Mesenchymal stem cell (in vitro differentiated cells and primary cell): Measurements from ENCODE around the gene PRRX1.

Experiments used
- DNase-seq: peaks from one replicate; pipeline ENCODE4 v3.0.0-alpha.2; 2013
- H2AFZ ChIP-seq: one replicate; pipeline ENCODE4 v1.6.1; 2013; ENCODE audit warnings: low read depth, mild to moderate bottlenecking, control low read depth, inconsistent platforms, low read length, moderate library complexity
- H2AK5ac ChIP-seq: 2 replicates; pipeline ENCODE4 v1.6.1; 2013; ENCODE audit warnings: low read length, moderate library complexity, mild to moderate bottlenecking, inconsistent platforms; ENCODE audit not compliant: severe bottlenecking
- H2BK120ac ChIP-seq: one replicate; pipeline ENCODE4 v1.6.1; 2013; ENCODE audit warnings: low read depth, mild to moderate bottlenecking, inconsistent platforms, low read length, moderate library complexity
- H2BK12ac ChIP-seq, 2 experiments: one replicate each; pipeline ENCODE4 v1.6.1; 2013; ENCODE audit warnings: inconsistent platforms in 2 of 2, low read length in 2 of 2, mild to moderate bottlenecking in 2 of 2, moderate library complexity in 2 of 2, control low read depth in 1 of 2
- H2BK15ac ChIP-seq: one replicate; pipeline ENCODE4 v1.6.1; 2013; ENCODE audit warnings: mild to moderate bottlenecking, low read depth, inconsistent platforms; ENCODE audit not compliant: poor library complexity, severe bottlenecking
- H2BK5ac ChIP-seq: 2 replicates; pipeline ENCODE4 v1.6.1; 2013; ENCODE audit warnings: low read depth, mild to moderate bottlenecking, low read length, control low read depth, inconsistent platforms; ENCODE audit not compliant: poor library complexity, severe bottlenecking
- H3K14ac ChIP-seq, 2 experiments: one replicate each; pipeline ENCODE4 v1.6.1; 2013; ENCODE audit warnings: inconsistent platforms in 2 of 2, low read length in 2 of 2, control low read depth in 1 of 2, mild to moderate bottlenecking in 1 of 2, moderate library complexity in 1 of 2
- H3K18ac ChIP-seq, 2 experiments: one replicate each; pipeline ENCODE4 v1.6.1; 2013; ENCODE audit warnings: inconsistent platforms in 2 of 2, low read length in 2 of 2, control low read depth in 1 of 2, low read depth in 1 of 2, mild to moderate bottlenecking in 1 of 2
- H3K23ac ChIP-seq, 2 experiments: one replicate each; pipeline ENCODE4 v1.6.1; 2013; ENCODE audit warnings: inconsistent platforms in 2 of 2, low read length in 2 of 2, mild to moderate bottlenecking in 2 of 2, moderate library complexity in 2 of 2, control low read depth in 1 of 2
- H3K27ac ChIP-seq: 2 replicates; pipeline ENCODE4 v1.5.1; 2013; ENCODE audit warnings: mild to moderate bottlenecking, moderate library complexity, low read length, control low read depth, inconsistent platforms; ENCODE audit not compliant: poor library complexity, severe bottlenecking
- H3K27me3 ChIP-seq, 2 experiments: 2 replicates each; pipeline versions ENCODE4 v1.6.1 to v1.7.0; 2013; ENCODE audit warnings: low read length in 2 of 2, mild to moderate bottlenecking in 2 of 2, moderate library complexity in 2 of 2, control low read depth in 1 of 2, inconsistent platforms in 1 of 2; ENCODE audit not compliant: control insufficient read depth in 1 of 2, insufficient read depth in 1 of 2
- H3K36me3 ChIP-seq, 2 experiments: 2 replicates each; pipeline versions ENCODE4 v1.6.1 to v1.7.0; 2013; ENCODE audit warnings: low read length in 2 of 2, control low read depth in 1 of 2, inconsistent platforms in 1 of 2, low read depth in 1 of 2, mild to moderate bottlenecking in 1 of 2; ENCODE audit not compliant: insufficient read depth in 2 of 2, control insufficient read depth in 1 of 2
- H3K4ac ChIP-seq, 2 experiments: one replicate each; pipeline ENCODE4 v1.6.1; 2013; ENCODE audit warnings: inconsistent platforms in 2 of 2, low read length in 2 of 2, mild to moderate bottlenecking in 2 of 2, moderate library complexity in 2 of 2, control low read depth in 1 of 2, low read depth in 1 of 2
- H3K4me1 ChIP-seq: 2 replicates; pipeline ENCODE4 v1.6.1; 2013; ENCODE audit warnings: low read depth, low read length, control low read depth; ENCODE audit not compliant: control insufficient read depth, insufficient read depth
- H3K4me2 ChIP-seq: 2 replicates; pipeline ENCODE4 v1.6.1; 2013; ENCODE audit warnings: low read length, mild to moderate bottlenecking, inconsistent platforms; ENCODE audit not compliant: poor library complexity, severe bottlenecking
- H3K4me3 ChIP-seq, 2 experiments: 2 replicates each; pipeline versions ENCODE4 v1.5.1 to v1.7.0; 2013; ENCODE audit warnings: low read length in 2 of 2, mild to moderate bottlenecking in 2 of 2, control low read depth in 1 of 2, low read depth in 1 of 2; ENCODE audit not compliant: insufficient read depth in 1 of 2
- H3K79me1 ChIP-seq: replicated peaks from 2 replicates; pipeline ENCODE4 v1.6.1; 2013; ENCODE audit warnings: mild to moderate bottlenecking, control low read depth, low read length, inconsistent platforms; ENCODE audit not compliant: poor library complexity, severe bottlenecking
- H3K9ac ChIP-seq: 2 replicates; pipeline ENCODE4 v1.7.0; 2013; ENCODE audit warnings: mild to moderate bottlenecking, low read length, moderate library complexity
- H3K9me3 ChIP-seq: 2 replicates; pipeline ENCODE4 v1.7.0; 2013; ENCODE audit warnings: mild to moderate bottlenecking, low read length; ENCODE audit not compliant: control insufficient read depth
- H4K8ac ChIP-seq: one replicate; pipeline ENCODE4 v1.6.1; 2013; ENCODE audit warnings: inconsistent platforms, mild to moderate bottlenecking, low read length, moderate library complexity
- H4K91ac ChIP-seq: one replicate; pipeline ENCODE4 v1.6.1; 2013; ENCODE audit warnings: mild to moderate bottlenecking, low read length, inconsistent platforms
- WGBS: methylation state at CpG from one replicate; pipeline ENCODE4 v1.1.7; 2013; ENCODE audit warnings: mixed read lengths; 5-methylcytosine and 5-hydroxymethylcytosine counted together

Gene PRRX1

GRCh38 chr1:170674986-170675385 lies 11.1 kb downstream of the PRRX1 start:
- Histone ChIP-seq H2BK15ac (no peak overlapping the region), H3K14ac (no peak overlapping the region), H3K27me3 (peaks cover 0 to 20% of the 10 kb centered on the region in 2 experiments), H2BK5ac (no peak overlapping the region), H3K9me3 (no peaks in the 10 kb centered on the region), H2BK12ac (no peak overlapping the region), H3K79me1 (no peaks in the 10 kb centered on the region), H2BK120ac (no peak overlapping the region), H3K36me3 (peaks cover 0 to 90% of the 10 kb centered on the region in 2 experiments), H3K4me3 (peak overlapping the region in 1 of 2 experiments; percentile 83), H4K91ac (no peak overlapping the region), H3K18ac (no peak overlapping the region), H3K23ac (no peak overlapping the region), H3K4ac (no peak overlapping the region), H3K9ac (peak overlapping the region; percentile 98), H3K4me2 (no peak overlapping the region), H2AFZ (no peak overlapping the region), H2AK5ac (no peak overlapping the region), H4K8ac (no peak overlapping the region), H3K27ac (no peak overlapping the region), H3K4me1 (no peaks in the 10 kb centered on the region)
- no peak for DNase-seq
- 80% methylated on average over 1 of the region's 1 CpG for WGBS

DNA sequence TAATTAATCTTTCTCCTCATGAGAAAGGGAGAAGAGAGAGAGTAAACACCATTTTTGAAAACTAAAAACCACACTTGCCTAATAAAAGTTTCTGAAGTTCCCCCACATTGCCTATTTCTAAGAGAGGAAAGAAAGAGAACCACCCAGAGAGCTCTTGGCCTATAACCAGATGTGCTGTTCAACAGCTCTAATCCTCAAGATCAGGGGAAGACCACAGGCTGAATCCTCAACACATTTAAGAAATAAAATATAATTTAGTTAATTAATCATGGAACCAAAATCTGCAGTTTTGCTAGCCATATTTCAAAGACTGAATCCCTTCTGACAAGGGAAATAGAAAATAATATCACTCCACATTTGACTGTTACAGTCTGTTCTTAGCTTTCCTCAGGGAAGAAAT lies 11.9 kb downstream of the PRRX1 start:
- Histone ChIP-seq H3K27ac (no peak overlapping the region), H3K23ac (no peak overlapping the region), H2BK12ac (no peak overlapping the region), H3K4ac (no peak overlapping the region), H3K4me2 (no peak overlapping the region), H3K27me3 (peaks cover 0 to 11% of the 10 kb centered on the region in 2 experiments), H3K18ac (no peak overlapping the region), H2BK15ac (no peak overlapping the region), H3K4me3 (peak overlapping the region in 1 of 2 experiments; percentile 83), H2AFZ (no peak overlapping the region), H4K91ac (no peak overlapping the region), H4K8ac (no peak overlapping the region), H3K14ac (no peak overlapping the region), H3K36me3 (peaks cover 0 to 91% of the 10 kb centered on the region in 2 experiments), H3K9me3 (no peaks in the 10 kb centered on the region), H3K9ac (peak overlapping the region; percentile 98), H2BK120ac (no peak overlapping the region), H2AK5ac (no peak overlapping the region), H2BK5ac (no peak overlapping the region), H3K4me1 (no peaks in the 10 kb centered on the region), H3K79me1 (no peaks in the 10 kb centered on the region)
- DNase-seq = no peak

DNA sequence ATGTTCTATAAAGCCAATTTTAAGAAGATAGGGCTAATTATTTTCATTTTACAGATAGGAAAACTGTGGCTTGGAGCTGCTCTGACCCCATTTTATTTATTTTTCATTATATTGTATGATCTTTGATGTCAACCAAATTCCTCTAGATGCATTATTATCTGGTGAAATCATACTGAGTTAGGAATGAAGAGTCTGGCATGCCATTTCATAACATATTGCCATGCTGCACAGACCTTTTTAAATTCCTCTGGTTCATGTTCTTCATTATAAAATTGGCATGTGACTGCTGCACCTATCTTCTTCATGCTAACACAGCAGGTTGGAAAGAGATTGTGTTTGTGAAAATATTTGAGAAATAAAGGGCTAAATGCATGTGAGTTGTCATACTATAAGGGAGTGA lies 12.7 kb downstream of the PRRX1 start:
- H3K27ac ChIP-seq = no peak overlapping the region
- no peak overlapping the region for H3K23ac ChIP-seq
- peak overlapping the region; percentile 98 for H3K9ac ChIP-seq
- H3K4me2 ChIP-seq = no peak overlapping the region
- DNase-seq = no peak
- peaks cover 0 to 91% of the 10 kb centered on the region in 2 experiments for H3K36me3 ChIP-seq
- H3K79me1 ChIP-seq = no peaks in the 10 kb centered on the region
- H3K14ac ChIP-seq = no peak overlapping the region
- no peak overlapping the region for H2BK120ac ChIP-seq
- no peak overlapping the region for H2BK15ac ChIP-seq
- no peak overlapping the region for H4K91ac ChIP-seq
- H3K27me3 ChIP-seq = peaks cover 0 to 4% of the 10 kb centered on the region in 2 experiments
- no peak overlapping the region for H3K4ac ChIP-seq
- H2BK12ac ChIP-seq = no peak overlapping the region
- H2AFZ ChIP-seq = no peak overlapping the region
- H2BK5ac ChIP-seq = no peak overlapping the region
- no peaks in the 10 kb centered on the region for H3K9me3 ChIP-seq
- no peak overlapping the region for H3K18ac ChIP-seq
- H3K4me3 ChIP-seq = peak overlapping the region in 1 of 2 experiments; percentile 83
- H4K8ac ChIP-seq = no peak overlapping the region
- H2AK5ac ChIP-seq = no peak overlapping the region
- H3K4me1 ChIP-seq = no peaks in the 10 kb centered on the region

- Histone ChIP-seq H3K4me2 (no peak overlapping the region), H3K4ac (no peak overlapping the region), H4K91ac (no peak overlapping the region), H3K4me3 (peak overlapping the region in 1 of 2 experiments; percentile 45), H2BK12ac (no peak overlapping the region), H3K9me3 (no peaks in the 10 kb centered on the region), H2BK120ac (no peak overlapping the region), H2AFZ (no peak overlapping the region), H2BK15ac (no peak overlapping the region), H2AK5ac (no peak overlapping the region), H3K36me3 (peaks cover 0 to 91% of the 10 kb centered on the region in 2 experiments), H3K18ac (no peak overlapping the region), H2BK5ac (no peak overlapping the region), H3K79me1 (no peaks in the 10 kb centered on the region), H3K27ac (no peak overlapping the region), H3K27me3 (no peaks in the 10 kb centered on the region), H3K9ac (peak overlapping the region; percentile 98), H3K4me1 (no peaks in the 10 kb centered on the region), H3K23ac (no peak overlapping the region), H4K8ac (no peak overlapping the region), H3K14ac (no peak overlapping the region)
- WGBS = 87% methylated on average over 3 of the region's 3 CpGs
- no peak for DNase-seq
These were observed 14.2 kb downstream of the PRRX1 start for GRCh38 chr1:170678027-170678600.
